K562 (cell line): ENCODE data around the gene AHNAK. TPM values are rescaled to one million over a fixed set of nuclear protein-coding genes. Genes with fewer than 3 reads are reported as not detected.

Experiments
- ERF ChIP-seq: fragments of 450-650 bp; formaldehyde crosslinking; IDR thresholded peaks from 2 replicates; pipeline ENCODE4 v1.4.0; 2020; ENCODE audit warnings: mild to moderate bottlenecking, mixed read lengths
- ETS2 ChIP-seq: IDR thresholded peaks from 2 replicates; pipeline ENCODE4 v1.6.1; 2016; ENCODE audit warnings: borderline replicate concordance, missing genetic modification characterization, mild to moderate bottlenecking, moderate library complexity, missing compliant biosample characterization; ENCODE audit not compliant: poor library complexity, severe bottlenecking
- FOSL1 ChIP-seq: fragments of 200-800 bp; sonication (Bioruptor generic); conservative IDR thresholded peaks from 2 replicates; pipeline ENCODE4 v1.6.1; 2016; ENCODE audit warnings: missing genetic modification characterization, missing compliant biosample characterization
- GABPB1 ChIP-seq: sonication (generic); formaldehyde crosslinking; IDR thresholded peaks from 2 replicates; pipeline ENCODE4 v1.8.0; 2022; ENCODE audit warnings: mild to moderate bottlenecking, missing genetic modification reagents
- KAT7 ChIP-seq: sonication (generic); formaldehyde crosslinking; IDR thresholded peaks from 2 replicates; pipeline ENCODE4 v1.8.0; 2022; ENCODE audit warnings: missing genetic modification reagents, mild to moderate bottlenecking, borderline replicate concordance
- MGA ChIP-seq: fragments of 450-650 bp; IDR thresholded peaks from 2 replicates; pipeline ENCODE4 v1.6.1; 2016; ENCODE audit warnings: mild to moderate bottlenecking, moderate library complexity
- YBX1 ChIP-seq: fragments of 450-650 bp; IDR thresholded peaks from 2 replicates; pipeline ENCODE4 v1.7.1; 2016; ENCODE audit warnings: mild to moderate bottlenecking
- ZFP1 ChIP-seq: fragments of 450-650 bp; formaldehyde crosslinking; IDR thresholded peaks from 2 replicates; pipeline ENCODE4 v1.4.0; 2020; ENCODE audit warnings: mild to moderate bottlenecking, mixed read lengths
- ZNF23 ChIP-seq: fragments of 250-450 bp; sonication (Bioruptor Pico); IDR thresholded peaks from 2 replicates; pipeline ENCODE4 v1.4.0; 2020; ENCODE audit warnings: mild to moderate bottlenecking
- ZNF354B ChIP-seq: fragments of 250-450 bp; sonication (Bioruptor Pico); IDR thresholded peaks from 2 replicates; pipeline ENCODE4 v1.4.0; 2020
- ZNF717 ChIP-seq: fragments of 250-450 bp; sonication (Bioruptor Pico); IDR thresholded peaks from 2 replicates; pipeline ENCODE4 v1.5.0; 2021
- polyA plus RNA-seq, 8 experiments: library from polyadenylated mRNA; depleted of rRNA in 4 of 8; stranded (reverse) in 5 of 8; unstranded in 3 of 8; fragments of >200 nt; fragmentation: Nextera tagmentation in 2 of 8; fragmentation: Illumina TruSeq in 1 of 8; extraction: Ambion mirVana in 2 of 8; extraction: Trizol in 1 of 8; gene quantifications; 2 replicates each; pipeline versions ENCODE4 v1.2.1 to v1.2.3, GENCODE V29; 2011 to 2014; ENCODE audit warnings: inconsistent platforms in 1 of 8, missing spikeins in 1 of 8
- total RNA-seq, 7 experiments: library from RNA; depleted of rRNA in 6 of 7; stranded (reverse); fragments of >200 nt in 6 of 7; fragmentation: Illumina TruSeq in 2 of 7; extraction: Trizol in 2 of 7; gene quantifications; 2 replicates each; pipeline versions ENCODE4 v1.2.1 to v1.2.3, GENCODE V29; 2011 to 2021; ENCODE audit warnings: low replicate concordance in 1 of 7
- TF ChIP-seq, protein P1 (sequence below): fragments of 200-800 bp; sonication (Bioruptor generic); IDR thresholded peaks from 2 replicates; pipeline ENCODE4 v1.6.1; 2017; ENCODE audit warnings: missing genetic modification characterization, missing compliant biosample characterization

Gene AHNAK
- total and polyA plus RNA-seq, 9 of the 15 experiments (the other 6 are each of a cell fraction or from before 2014, with no cell fraction given): 1.5 to 89.7 (median 45.0) TPM

DNA sequence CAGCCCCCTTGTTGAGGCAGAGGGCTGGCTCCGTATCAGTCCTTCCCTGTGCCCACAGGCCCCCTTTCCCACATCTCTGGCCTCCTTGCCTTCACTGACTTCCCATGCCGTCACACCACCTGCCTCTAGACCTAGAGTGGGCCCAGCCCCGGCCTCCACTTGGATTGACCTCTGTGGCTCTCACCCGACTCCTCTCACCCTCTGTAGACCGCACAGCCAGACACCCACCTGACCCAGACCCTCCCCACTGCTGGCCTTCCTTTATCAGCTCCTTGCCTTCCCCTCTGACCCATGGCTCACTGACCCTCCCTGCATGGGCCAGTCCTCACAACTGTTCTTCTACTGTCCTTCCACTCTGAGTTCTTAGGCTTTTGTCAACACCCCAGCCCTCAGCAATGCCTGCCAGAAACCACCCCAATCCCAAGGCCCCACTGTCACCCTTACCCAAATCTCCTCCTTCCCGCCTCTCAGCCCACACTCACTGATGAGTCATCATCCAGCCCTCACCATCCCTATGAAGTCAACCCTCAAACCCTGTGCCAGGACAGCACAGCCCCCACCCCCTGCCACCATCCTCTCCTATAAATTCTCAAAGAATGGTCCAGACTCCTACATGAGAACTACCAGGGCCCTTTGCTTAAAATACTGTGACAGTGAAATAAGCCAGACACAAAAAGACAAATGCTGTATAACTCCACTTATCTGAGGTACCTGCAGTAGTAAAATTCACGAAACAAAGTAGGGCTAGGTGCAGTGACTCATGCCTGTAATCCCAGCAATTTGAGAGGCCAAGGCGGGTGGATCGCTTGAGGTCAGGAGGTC lies 74.3 kb downstream of the AHNAK start (continued):
- TF ChIP-seq ETS2 (no peak), YBX1 (no peak), ZNF354B (CRISPR knock-in tag) (no peak), GABPB1 (CRISPR knock-in tag) (no peak), ZNF717 (CRISPR knock-in tag) (no peak), ERF (no peak), ZNF23 (CRISPR knock-in tag) (no peak), FOSL1 (tag) (peak; percentile 96), ZFP1 (CRISPR knock-in tag) (no peak), KAT7 (0 out of 2 replicates have a peak, but pooled peaks have one; percentile 59), MGA (no peak; the same call in 1 of the 2 replicates)
- TF ChIP-seq, protein P1, sequence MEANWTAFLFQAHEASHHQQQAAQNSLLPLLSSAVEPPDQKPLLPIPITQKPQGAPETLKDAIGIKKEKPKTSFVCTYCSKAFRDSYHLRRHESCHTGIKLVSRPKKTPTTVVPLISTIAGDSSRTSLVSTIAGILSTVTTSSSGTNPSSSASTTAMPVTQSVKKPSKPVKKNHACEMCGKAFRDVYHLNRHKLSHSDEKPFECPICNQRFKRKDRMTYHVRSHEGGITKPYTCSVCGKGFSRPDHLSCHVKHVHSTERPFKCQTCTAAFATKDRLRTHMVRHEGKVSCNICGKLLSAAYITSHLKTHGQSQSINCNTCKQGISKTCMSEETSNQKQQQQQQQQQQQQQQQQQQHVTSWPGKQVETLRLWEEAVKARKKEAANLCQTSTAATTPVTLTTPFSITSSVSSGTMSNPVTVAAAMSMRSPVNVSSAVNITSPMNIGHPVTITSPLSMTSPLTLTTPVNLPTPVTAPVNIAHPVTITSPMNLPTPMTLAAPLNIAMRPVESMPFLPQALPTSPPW (CRISPR knock-in tag): 0 out of 2 replicates have a peak, but pooled peaks have one; percentile 26
